ENCODE measurements around the gene S100Z.

- TF ChIP-seq RAD21 (IDR thresholded peaks at IDR 0.05 in 1 of 2, conservative IDR thresholded peaks at IDR 0.05 in 1 of 2; ENCODE audit: low read depth in 2 of 2, low read length in 2 of 2) (no peak), POLR2AphosphoS5 (IDR thresholded peaks at IDR 0.05; ENCODE audit: low read depth, low read length) (no peak), USF2 (IDR thresholded peaks at IDR 0.05; ENCODE audit: low read length) (no peak), E2F6 (IDR thresholded peaks at IDR 0.05) (no peak), TAF1 (IDR thresholded peaks at IDR 0.05; ENCODE audit: low read depth, low read length) (no peak), YY1 (IDR thresholded peaks at IDR 0.05; ENCODE audit: low read depth, low read length) (no peak), EZH2 (IDR thresholded peaks at IDR 0.05; ENCODE audit: low read depth, low read length, severe bottlenecking) (no peak), CTCF (IDR thresholded peaks at IDR 0.05; ENCODE audit: control extremely low read depth in 1 of 3, insufficient read depth in 1 of 3, low read depth in 1 of 3, low read length in 3 of 3) (no peak), SP2 (IDR thresholded peaks at IDR 0.05; ENCODE audit: low read length) (no peak), CEBPB (IDR thresholded peaks at IDR 0.05; ENCODE audit: low read depth, low read length) (no peak)
These were observed 48.0 kb upstream of the S100Z start for GRCh38 chr5:76801803-76802195.
